ENCODE measurements around the gene NID1. TPM values are rescaled to one million over a fixed set of nuclear protein-coding genes. Genes with fewer than 3 reads are reported as not detected.
"Not testable (repeated sequence)": the region's sequence is repeated elsewhere in the genome, so short reads cannot be mapped to it uniquely, and the experiment has no call there.

The NID1 gene
- total RNA-seq, 1 experiment from 2014 or later: 8.6 TPM

DNA sequence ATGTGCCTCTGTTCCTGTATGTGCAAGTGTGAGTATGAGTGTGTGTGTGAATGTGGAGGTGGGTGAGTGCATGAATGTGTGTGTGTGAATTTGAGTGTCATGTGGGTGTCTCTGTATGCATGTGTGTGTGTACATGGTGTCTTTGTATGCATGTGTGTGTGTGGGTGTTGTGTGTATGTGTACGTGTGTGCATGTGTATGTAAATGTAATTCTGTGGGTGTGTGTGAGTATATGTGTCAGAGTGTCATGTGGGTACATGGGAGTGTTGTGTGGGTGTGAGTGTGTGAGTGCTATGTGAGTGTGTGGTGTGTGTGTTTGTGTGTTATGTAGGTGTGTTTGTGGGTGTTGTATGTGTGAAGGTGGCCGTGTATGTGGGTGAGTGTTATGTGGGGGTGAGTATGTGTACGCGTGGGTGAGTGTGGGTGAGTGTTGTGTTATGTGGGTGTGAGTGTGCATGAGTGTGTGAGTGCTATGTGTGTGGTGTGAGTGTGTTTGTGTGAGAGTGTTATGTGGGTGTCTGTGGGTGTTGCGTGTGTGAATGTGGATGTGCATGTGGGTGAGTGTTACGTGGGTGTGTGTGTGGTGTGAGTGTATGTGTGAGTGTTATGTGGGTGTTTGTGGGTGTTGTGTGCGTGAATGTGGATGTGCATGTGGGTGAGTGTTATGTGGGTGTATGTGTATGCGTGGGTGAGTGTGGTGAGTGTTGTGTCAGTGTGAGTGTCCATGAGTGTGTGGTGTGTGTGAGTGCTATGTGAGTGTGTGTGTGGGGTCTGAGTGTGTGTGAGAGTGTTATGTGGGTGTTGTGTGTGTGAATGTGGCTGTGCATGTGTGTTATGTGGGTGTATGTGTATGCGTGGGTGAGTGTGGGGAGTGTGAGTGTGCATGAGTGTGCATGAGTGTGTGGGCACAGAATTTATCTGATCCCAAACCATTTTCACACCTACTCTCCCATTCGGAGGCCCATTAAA, 36.6 kb upstream of the NID1 start:
- Mint-ChIP-seq H3K9me3 (ENCODE audit: low read depth, unreplicated experiment) (no peaks in the 10 kb centered on the region), H3K36me3 (ENCODE audit: insufficient read depth, unreplicated experiment) (peaks cover 10% of the 10 kb centered on the region), H3K27me3 (ENCODE audit: unreplicated experiment) (no peaks in the 10 kb centered on the region), H3K27ac (ENCODE audit: unreplicated experiment) (no peak overlapping the region), H3K4me3 (ENCODE audit: low read depth, unreplicated experiment) (no peak overlapping the region), H3K4me1 (ENCODE audit: low read depth, unreplicated experiment) (no peaks in the 10 kb centered on the region)
- CTCF ChIA-PET: no interaction called here
- intact Hi-C loops (cut with micrococcal nuclease; ENCODE audit: unreplicated experiment): loop anchor here (2.0 to 5.0 kb wide), 2 partner anchors 767 to 1461 kb away; no protein-coding TSS in a partner anchor
- no peak for DNase-seq
- BruUV-seq (replicated peaks): no TSS peak
- TF ChIP-seq, protein P1, sequence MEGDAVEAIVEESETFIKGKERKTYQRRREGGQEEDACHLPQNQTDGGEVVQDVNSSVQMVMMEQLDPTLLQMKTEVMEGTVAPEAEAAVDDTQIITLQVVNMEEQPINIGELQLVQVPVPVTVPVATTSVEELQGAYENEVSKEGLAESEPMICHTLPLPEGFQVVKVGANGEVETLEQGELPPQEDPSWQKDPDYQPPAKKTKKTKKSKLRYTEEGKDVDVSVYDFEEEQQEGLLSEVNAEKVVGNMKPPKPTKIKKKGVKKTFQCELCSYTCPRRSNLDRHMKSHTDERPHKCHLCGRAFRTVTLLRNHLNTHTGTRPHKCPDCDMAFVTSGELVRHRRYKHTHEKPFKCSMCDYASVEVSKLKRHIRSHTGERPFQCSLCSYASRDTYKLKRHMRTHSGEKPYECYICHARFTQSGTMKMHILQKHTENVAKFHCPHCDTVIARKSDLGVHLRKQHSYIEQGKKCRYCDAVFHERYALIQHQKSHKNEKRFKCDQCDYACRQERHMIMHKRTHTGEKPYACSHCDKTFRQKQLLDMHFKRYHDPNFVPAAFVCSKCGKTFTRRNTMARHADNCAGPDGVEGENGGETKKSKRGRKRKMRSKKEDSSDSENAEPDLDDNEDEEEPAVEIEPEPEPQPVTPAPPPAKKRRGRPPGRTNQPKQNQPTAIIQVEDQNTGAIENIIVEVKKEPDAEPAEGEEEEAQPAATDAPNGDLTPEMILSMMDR (IDR thresholded peaks at IDR 0.05; ENCODE audit: unreplicated experiment): no peak

DNA sequence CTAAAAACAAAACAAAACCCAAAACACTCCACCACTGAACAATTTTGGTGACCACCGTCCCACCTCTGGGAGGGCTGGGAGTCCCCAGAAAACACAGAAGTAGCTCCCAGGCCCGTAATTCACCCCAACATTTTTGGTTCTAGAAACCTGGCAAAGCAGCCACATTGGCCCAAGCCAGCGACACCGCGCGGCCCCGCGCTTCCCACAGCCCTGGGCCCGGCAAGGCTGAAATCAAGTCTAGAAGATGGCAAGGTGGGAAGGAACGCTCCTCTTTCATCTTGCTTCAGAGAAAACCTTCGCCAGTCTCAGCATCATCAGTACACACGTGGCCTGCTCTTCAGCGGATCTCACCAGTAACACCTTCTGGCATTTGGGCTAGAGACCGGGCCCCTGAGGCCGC, 35.9 kb upstream of the NID1 start:
- intact Hi-C loops (cut with micrococcal nuclease; ENCODE audit: unreplicated experiment): loop anchor here (5.0 kb wide), 1 partner anchor 1462 kb away; no protein-coding TSS in a partner anchor
- TF ChIP-seq, protein P1 (IDR thresholded peaks at IDR 0.05; ENCODE audit: unreplicated experiment): no peak
- H3K4me1 Mint-ChIP-seq (ENCODE audit: low read depth, unreplicated experiment): no peaks in the 10 kb centered on the region
- H3K4me3 Mint-ChIP-seq (ENCODE audit: low read depth, unreplicated experiment): no peak overlapping the region
- no peak for DNase-seq
- no TSS peak for BruUV-seq (replicated peaks)
- H3K27me3 Mint-ChIP-seq (ENCODE audit: unreplicated experiment): no peaks in the 10 kb centered on the region
- H3K36me3 Mint-ChIP-seq (ENCODE audit: insufficient read depth, unreplicated experiment): peaks cover 12% of the 10 kb centered on the region
- CTCF ChIA-PET: no interaction called here
- H3K27ac Mint-ChIP-seq (ENCODE audit: unreplicated experiment): no peak overlapping the region
- peaks cover 2% of the 10 kb centered on the region for H3K9me3 Mint-ChIP-seq (ENCODE audit: low read depth, unreplicated experiment)

DNA sequence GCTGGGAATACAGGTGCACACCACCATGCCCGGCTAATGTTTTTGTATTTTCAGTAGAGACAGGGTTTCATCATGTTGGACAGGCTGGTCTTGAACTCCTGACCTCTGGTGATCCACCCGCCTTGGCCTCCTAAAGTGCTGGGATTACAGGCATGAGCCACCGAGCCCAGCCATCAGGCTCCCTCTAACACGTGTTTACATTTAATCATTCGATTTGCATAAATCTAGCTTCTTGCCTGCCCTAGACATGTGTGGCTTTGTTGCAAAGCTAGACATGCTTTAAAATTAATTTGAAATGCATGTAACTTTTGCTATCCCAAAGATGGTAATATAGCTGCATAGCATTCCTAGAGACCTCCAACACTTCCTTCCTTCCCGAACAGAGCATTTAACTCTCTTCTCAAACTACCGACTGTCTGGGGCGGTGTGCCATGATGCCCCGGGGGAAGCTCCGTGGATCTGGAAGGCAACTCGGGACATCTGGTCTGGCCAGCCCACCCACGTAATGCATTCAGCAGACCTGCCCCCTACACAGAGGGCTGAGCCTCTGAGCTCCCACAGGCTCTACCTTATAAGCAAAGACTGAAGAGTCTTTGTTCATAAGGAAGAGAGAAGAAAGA, 34.6 kb upstream of the NID1 start:
- intact Hi-C loops (cut with micrococcal nuclease; ENCODE audit: unreplicated experiment): no loop called here
- H3K4me3 Mint-ChIP-seq (ENCODE audit: low read depth, unreplicated experiment): no peak overlapping the region
- H3K9me3 Mint-ChIP-seq (ENCODE audit: low read depth, unreplicated experiment): peaks cover 3% of the 10 kb centered on the region
- no peaks in the 10 kb centered on the region for H3K4me1 Mint-ChIP-seq (ENCODE audit: low read depth, unreplicated experiment)
- TF ChIP-seq, protein P1 (IDR thresholded peaks at IDR 0.05; ENCODE audit: unreplicated experiment): no peak
- no TSS peak for BruUV-seq (replicated peaks)
- H3K27me3 Mint-ChIP-seq (ENCODE audit: unreplicated experiment): no peaks in the 10 kb centered on the region
- no peak for DNase-seq
- peaks cover 12% of the 10 kb centered on the region for H3K36me3 Mint-ChIP-seq (ENCODE audit: insufficient read depth, unreplicated experiment)
- no peak overlapping the region for H3K27ac Mint-ChIP-seq (ENCODE audit: unreplicated experiment)
- CTCF ChIA-PET: interaction anchor here (0.6 kb wide), 2 partner anchors 82 to 391 kb away, joined by 3 read pairs; no protein-coding TSS in a partner anchor

DNA sequence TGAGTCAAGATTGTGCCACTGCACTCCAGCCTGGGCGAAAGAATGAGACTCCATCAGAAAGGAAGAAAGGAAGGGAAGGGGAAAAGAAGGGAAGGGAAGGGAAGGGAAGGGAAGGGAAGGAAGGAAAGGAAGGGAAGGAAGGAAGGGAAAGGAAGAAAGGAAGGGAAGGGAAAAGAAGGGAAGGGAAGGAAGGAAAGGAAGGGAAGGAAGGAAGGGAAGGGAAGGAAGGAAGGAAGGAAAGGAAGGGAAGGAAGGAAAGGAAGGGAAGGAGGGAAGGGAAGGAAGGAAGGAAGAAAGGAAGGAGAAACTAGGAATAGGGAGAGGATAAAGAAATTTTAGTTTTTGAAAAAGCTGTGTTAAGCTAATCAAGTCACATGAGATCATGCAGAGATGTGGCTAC, 33.4 kb upstream of the NID1 start:
- Mint-ChIP-seq H3K4me1 (ENCODE audit: low read depth, unreplicated experiment) (no peaks in the 10 kb centered on the region), H3K36me3 (ENCODE audit: insufficient read depth, unreplicated experiment) (peaks cover 12% of the 10 kb centered on the region), H3K27me3 (ENCODE audit: unreplicated experiment) (no peaks in the 10 kb centered on the region), H3K9me3 (ENCODE audit: low read depth, unreplicated experiment) (peaks cover 3% of the 10 kb centered on the region), H3K4me3 (ENCODE audit: low read depth, unreplicated experiment) (no peak overlapping the region), H3K27ac (ENCODE audit: unreplicated experiment) (no peak overlapping the region)
- TF ChIP-seq, protein P1 (IDR thresholded peaks at IDR 0.05; ENCODE audit: unreplicated experiment): no peak
- DNase-seq: no peak
- intact Hi-C loops (cut with micrococcal nuclease; ENCODE audit: unreplicated experiment): no loop called here
- BruUV-seq (replicated peaks): no TSS peak
- CTCF ChIA-PET: no interaction called here

DNA sequence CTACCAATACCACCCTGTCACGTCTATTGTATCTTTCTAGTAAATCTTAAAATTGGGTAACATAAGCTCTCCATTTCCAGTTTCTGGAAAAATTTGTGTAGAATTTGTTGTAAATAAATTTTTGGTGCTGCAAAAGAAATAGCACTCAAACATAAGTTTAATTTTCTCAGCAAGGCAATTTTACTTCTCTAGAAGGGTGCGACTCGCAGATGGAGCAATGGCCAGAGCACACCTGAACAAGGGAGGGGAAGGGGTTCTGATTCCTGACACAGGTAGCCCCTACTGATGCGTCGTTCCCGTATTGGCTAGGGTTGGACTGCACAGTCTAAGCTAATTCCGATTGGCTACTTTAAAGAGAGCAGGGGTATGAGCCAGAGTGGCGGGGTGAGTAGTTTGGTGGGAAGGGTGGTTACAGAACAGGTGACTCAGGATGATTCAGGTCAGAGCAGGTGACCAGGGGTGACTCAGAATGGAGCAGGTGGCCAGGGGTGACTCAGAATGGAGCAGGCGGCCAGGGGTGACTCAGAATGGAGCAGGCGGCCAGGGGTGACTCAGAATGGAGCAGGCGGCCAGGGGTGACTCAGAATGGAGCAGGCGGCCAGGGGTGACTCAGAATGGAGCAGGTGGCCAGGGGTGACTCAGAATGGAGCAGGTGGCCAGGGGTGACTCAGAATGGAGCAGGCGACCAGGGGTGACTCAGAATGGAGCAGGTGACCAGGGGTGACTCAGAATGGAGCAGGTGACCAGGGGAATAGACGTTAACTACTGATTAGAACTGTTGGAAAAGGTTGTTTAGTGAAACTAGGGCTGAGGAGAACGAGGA, 32.0 kb upstream of the NID1 start:
- Mint-ChIP-seq H3K36me3 (ENCODE audit: insufficient read depth, unreplicated experiment) (peaks cover 12% of the 10 kb centered on the region), H3K27ac (ENCODE audit: unreplicated experiment) (peak overlapping the region; percentile 70)
- H3K9me3 Mint-ChIP-seq (ENCODE audit: low read depth, unreplicated experiment); H3K27me3 Mint-ChIP-seq (ENCODE audit: unreplicated experiment); BruUV-seq (replicated peaks); intact Hi-C loops (cut with micrococcal nuclease; ENCODE audit: unreplicated experiment); H3K4me3 Mint-ChIP-seq (ENCODE audit: low read depth, unreplicated experiment); CTCF ChIA-PET; H3K4me1 Mint-ChIP-seq (ENCODE audit: low read depth, unreplicated experiment): not testable (repeated sequence)
- peak; percentile 83 for DNase-seq

Data from Calu3 (cell line).